Ecto neural progenitor cell (in vitro differentiated cells): ENCODE results near the gene CDH23.

ENCODE experiments used
- DNase-seq: peaks from one replicate; pipeline ENCODE4 v3.0.0-alpha.2; 2018; ENCODE audit warnings: low spot score

CDH23 gene

GRCh38 chr10:71835671-71836595 lies 439.2 kb downstream of the CDH23 start:
- no peak for DNase-seq

GRCh38 chr10:71836596-71836974 lies 439.9 kb downstream of the CDH23 start:
- DNase-seq = no peak

- peak; percentile 66 for DNase-seq
These were observed 440.5 kb downstream of the CDH23 start for GRCh38 chr10:71837098-71837827.

GRCh38 chr10:71838264-71839211 lies 441.8 kb downstream of the CDH23 start:
- no peak for DNase-seq

GRCh38 chr10:71840177-71840957 lies 443.6 kb downstream of the CDH23 start:
- peak; percentile 97 for DNase-seq

- DNase-seq = no peak
These were observed 444.2 kb downstream of the CDH23 start for GRCh38 chr10:71840958-71841335.

- DNase-seq = no peak
These were observed 445.7 kb downstream of the CDH23 start for GRCh38 chr10:71842422-71842821.

GRCh38 chr10:71842856-71843686 lies 446.4 kb downstream of the CDH23 start:
- no peak for DNase-seq

GRCh38 chr10:71844084-71844483 lies 447.4 kb downstream of the CDH23 start:
- DNase-seq = no peak

- no peak for DNase-seq
These were observed 448.0 kb downstream of the CDH23 start for GRCh38 chr10:71844695-71845094.

- DNase-seq = no peak
These were observed 449.0 kb downstream of the CDH23 start for GRCh38 chr10:71845410-71846405.

- no peak for DNase-seq
These were observed 450.1 kb downstream of the CDH23 start for GRCh38 chr10:71846816-71847215.

- no peak for DNase-seq
These were observed 450.7 kb downstream of the CDH23 start for GRCh38 chr10:71847418-71847817.

- no peak for DNase-seq
These were observed 451.9 kb downstream of the CDH23 start for GRCh38 chr10:71848325-71849275.

GRCh38 chr10:71849461-71849908 lies 452.8 kb downstream of the CDH23 start:
- no peak for DNase-seq

GRCh38 chr10:71850021-71850742 lies 453.5 kb downstream of the CDH23 start:
- no peak for DNase-seq
